ENCODE results near the gene PTPRH. TPM values are rescaled to one million over a fixed set of nuclear protein-coding genes. Genes with fewer than 3 reads are reported as not detected.
"Not testable (repeated sequence)": the region's sequence is repeated elsewhere in the genome, so short reads cannot be mapped to it uniquely, and the experiment has no call there.

Gene PTPRH
- total RNA-seq, 4 donors from 2014 or later: 0.54 to 4.0 (median 1.4) TPM

DNA sequence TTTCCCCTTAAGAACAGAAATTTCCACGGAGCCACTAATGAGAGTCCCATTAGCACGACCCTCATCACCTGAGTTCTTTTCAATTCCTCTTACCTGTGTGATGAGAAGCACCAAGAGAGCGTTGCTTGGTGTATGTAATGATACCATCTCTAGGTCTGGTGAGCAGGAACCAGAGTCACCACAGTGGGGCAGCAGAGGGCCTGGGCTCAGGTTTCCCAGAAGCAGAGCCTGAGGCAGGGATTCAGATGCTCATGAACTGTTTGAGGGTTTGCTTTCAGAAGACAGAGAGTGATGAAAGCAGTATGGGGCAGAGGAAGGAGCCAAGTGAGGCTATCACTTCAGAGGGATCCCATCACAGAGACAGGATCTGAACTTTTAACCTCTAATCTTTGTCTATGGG, 3.1 kb upstream of the PTPRH start:
- ATAC-seq: no peak
- Histone ChIP-seq H3K27me3 (peaks cover 68% of the 10 kb centered on the region), H3K4me3 (no peak overlapping the region), H3K9me3 (peaks cover 0 to 17% (median 0%) of the 10 kb centered on the region in 3 donors), H3K36me3 (no peaks in the 10 kb centered on the region), H3K4me1 (peaks cover 0 to 14% (median 10%) of the 10 kb centered on the region in 3 donors), H3K27ac (no peak overlapping the region)
- WGBS, 2 donors (ENCODE audit: low coverage in 1 of 2): 56 to 85% methylated on average over 1 to 3 of the region's 3 CpGs
- TF ChIP-seq POLR2AphosphoS5 (IDR thresholded peaks at IDR 0.05): no peak
- TF ChIP-seq, protein P1, sequence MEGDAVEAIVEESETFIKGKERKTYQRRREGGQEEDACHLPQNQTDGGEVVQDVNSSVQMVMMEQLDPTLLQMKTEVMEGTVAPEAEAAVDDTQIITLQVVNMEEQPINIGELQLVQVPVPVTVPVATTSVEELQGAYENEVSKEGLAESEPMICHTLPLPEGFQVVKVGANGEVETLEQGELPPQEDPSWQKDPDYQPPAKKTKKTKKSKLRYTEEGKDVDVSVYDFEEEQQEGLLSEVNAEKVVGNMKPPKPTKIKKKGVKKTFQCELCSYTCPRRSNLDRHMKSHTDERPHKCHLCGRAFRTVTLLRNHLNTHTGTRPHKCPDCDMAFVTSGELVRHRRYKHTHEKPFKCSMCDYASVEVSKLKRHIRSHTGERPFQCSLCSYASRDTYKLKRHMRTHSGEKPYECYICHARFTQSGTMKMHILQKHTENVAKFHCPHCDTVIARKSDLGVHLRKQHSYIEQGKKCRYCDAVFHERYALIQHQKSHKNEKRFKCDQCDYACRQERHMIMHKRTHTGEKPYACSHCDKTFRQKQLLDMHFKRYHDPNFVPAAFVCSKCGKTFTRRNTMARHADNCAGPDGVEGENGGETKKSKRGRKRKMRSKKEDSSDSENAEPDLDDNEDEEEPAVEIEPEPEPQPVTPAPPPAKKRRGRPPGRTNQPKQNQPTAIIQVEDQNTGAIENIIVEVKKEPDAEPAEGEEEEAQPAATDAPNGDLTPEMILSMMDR (IDR thresholded peaks at IDR 0.05): peak in 1 of 4 experiments; percentile 7
- no peak for TF ChIP-seq POLR2A (IDR thresholded peaks at IDR 0.05)

DNA sequence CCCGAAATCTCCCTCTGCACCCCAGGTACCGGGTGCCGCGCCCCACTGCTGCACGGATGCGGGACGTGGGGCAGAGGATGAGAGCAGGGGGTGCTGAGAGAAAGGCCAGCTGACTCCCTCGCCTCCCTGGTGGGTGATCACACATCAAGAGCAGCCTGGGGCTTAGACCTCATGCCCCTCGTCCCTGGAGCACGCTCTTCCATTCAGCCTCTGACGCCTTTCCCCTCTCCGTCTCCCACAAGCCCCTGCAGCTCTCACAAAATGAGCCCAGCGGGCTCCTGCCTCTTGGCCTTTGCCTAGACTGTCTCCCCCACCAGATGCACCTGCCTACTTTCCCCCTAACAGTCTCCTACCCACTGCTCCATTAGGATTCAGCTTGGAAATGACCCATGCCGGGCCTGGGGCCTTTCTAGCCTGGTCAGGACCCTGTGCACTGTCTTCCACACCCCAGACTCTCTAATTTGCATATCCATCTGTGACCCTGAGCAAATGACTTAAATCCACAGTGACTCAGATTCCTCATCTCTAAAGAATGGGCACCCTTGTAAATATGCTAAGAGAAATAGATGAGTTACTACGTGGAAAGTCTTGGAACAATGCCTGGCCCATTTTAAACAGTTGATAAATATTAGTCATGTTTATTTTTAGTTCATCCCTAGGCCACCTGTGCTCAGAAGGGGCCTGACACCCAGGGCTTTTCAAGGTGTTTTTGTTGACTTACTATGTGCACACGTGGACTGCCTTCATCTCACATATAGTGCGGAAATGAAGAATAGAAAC, 582 bp upstream of the PTPRH start:
- WGBS, 2 donors (ENCODE audit: low coverage in 1 of 2): 40 to 45% methylated on average over 4 to 11 of the region's 17 CpGs
- Histone ChIP-seq H3K4me3 (no peak overlapping the region), H3K36me3 (no peaks in the 10 kb centered on the region), H3K27me3 (peaks cover 65% of the 10 kb centered on the region), H3K9me3 (peaks cover 0 to 17% (median 0%) of the 10 kb centered on the region in 3 donors), H3K4me1 (peaks cover 0 to 10% (median 6%) of the 10 kb centered on the region in 3 donors), H3K27ac (no peak overlapping the region)
- TF ChIP-seq POLR2A (IDR thresholded peaks at IDR 0.05) (no peak), EP300 (IDR thresholded peaks at IDR 0.05) (no peak), POLR2AphosphoS5 (IDR thresholded peaks at IDR 0.05) (peak; percentile 39)
- TF ChIP-seq, protein P1 (IDR thresholded peaks at IDR 0.05): no peak
- ATAC-seq: no peak

DNA sequence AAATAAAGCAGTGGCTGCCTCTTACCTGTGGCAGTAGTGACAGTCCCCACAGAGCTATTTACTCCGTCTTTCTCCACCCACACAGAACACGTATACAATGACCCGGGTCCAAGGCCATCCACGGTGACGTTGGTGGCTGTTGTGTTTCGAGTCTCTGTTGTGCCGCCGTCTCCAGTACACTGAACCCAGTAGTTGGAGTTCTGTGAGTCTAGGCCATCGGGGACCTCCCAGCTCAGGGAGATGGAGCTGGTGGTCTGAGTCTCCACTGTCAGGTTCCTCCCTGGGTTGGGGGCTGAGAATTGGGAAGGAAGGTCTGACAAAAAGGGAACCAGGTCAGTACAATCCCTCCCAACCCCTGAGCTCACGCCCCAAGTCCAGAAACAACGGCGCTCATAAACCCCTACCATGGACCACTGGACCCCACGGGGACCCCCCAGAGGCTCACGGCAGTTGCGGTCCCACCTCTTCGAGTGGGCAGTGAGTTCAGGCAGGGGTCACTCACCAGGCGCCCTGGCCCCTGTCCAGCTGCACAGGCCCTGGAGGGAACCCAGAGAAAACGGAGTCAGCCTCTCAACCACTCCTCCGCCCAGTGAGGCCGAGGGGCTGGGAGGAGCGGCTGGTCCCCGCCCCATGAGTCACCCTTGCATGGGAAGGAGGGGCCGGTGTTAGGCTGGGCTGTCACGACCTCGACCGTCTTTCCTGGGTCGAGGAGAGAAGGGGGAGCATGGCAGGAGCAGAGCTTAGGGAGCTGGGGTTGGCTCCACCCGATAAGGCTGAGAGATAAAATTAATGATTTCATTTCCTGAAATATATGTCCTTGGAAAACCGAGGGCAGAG, 2.4 kb downstream of the PTPRH start:
- H3K27ac ChIP-seq: no peak overlapping the region
- peak; percentile 96 for ATAC-seq
- peak; percentile 17 for TF ChIP-seq POLR2AphosphoS5 (IDR thresholded peaks at IDR 0.05)
- no peak for TF ChIP-seq EP300 (IDR thresholded peaks at IDR 0.05)
- TF ChIP-seq, protein P1 (IDR thresholded peaks at IDR 0.05): no peak
- no peak for TF ChIP-seq POLR2A (IDR thresholded peaks at IDR 0.05)
- peaks cover 48% of the 10 kb centered on the region for H3K27me3 ChIP-seq
- no peaks in the 10 kb centered on the region for H3K36me3 ChIP-seq
- H3K9me3 ChIP-seq: peaks cover 0 to under 1% (median 0%) of the 10 kb centered on the region in 3 donors
- 37% methylated on average over 10 of the region's 29 CpGs; no CpG with 5 or more reads in 1 of the 2 donors for WGBS, 2 donors (ENCODE audit: low coverage in 1 of 2)
- peaks cover 0 to 10% (median 6%) of the 10 kb centered on the region in 3 donors for H3K4me1 ChIP-seq
- H3K4me3 ChIP-seq: peak overlapping the region in 1 of 2 donors; percentile 22

DNA sequence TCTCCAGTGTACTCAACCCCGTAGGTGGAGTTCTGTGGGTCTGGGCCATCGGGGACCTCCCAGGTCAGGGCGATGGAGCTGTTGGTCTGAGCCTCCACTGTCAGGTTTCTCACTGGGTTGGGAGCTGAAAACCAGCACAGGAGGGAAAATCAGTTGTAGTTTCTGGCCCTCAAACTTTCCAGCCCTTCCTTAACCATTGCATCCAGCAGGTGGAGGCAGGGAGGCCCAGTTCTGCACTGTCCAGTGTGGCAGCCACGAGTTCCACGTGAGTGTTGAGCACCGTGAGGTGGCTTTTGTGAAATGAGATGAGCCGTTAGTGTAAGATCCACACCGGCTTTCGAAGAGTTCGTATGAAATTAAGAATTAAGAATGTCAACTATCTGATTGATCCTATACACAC, 7.1 kb downstream of the PTPRH start:
- H3K4me3 ChIP-seq, H3K27ac ChIP-seq, ATAC-seq, H3K4me1 ChIP-seq, H3K36me3 ChIP-seq, H3K9me3 ChIP-seq: not testable (repeated sequence)
- peaks cover 73% of the 10 kb centered on the region for H3K27me3 ChIP-seq
- 59% methylated on average over 5 of the region's 10 CpGs; no CpG with 5 or more reads in 1 of the 2 donors for WGBS, 2 donors (ENCODE audit: low coverage in 1 of 2)

DNA sequence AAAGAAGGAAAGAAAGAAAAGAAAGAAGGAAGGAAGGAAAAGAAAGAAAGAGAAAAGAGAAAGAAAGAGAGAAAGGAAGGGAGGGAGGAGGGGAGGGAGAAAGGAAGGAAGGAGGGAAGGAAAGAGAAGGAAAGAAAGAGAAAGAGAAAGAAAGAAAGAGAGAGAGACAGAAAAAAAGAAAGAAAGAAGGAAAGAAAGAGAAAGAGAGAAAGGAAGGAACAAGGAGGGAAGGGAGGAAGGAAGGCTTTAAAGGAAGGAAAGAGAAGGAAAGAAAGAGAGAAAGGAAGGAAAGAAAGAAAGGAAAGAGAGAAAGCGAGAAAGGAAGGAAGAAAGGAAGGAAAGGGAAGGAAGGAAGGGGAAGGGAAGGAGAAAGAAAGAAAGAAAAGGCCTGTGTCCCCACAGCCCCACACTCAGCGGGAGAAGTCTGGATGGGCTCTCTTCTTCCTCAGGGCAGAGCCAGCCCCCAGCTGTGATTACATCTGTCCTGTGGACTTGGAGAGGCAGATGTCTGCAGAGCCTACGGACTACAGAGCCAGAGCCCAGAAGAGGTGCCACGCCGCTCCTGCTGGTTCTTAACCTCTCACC, 9.6 kb downstream of the PTPRH start:
- no peaks in the 10 kb centered on the region for H3K4me1 ChIP-seq
- no peaks in the 10 kb centered on the region for H3K36me3 ChIP-seq
- no peaks in the 10 kb centered on the region for H3K9me3 ChIP-seq
- no peak overlapping the region for H3K4me3 ChIP-seq
- TF ChIP-seq POLR2AphosphoS5 (IDR thresholded peaks at IDR 0.05) (no peak), POLR2A (IDR thresholded peaks at IDR 0.05) (no peak), EP300 (IDR thresholded peaks at IDR 0.05) (no peak)
- TF ChIP-seq, protein P1 (IDR thresholded peaks at IDR 0.05): no peak
- H3K27me3 ChIP-seq: peaks cover 60% of the 10 kb centered on the region
- H3K27ac ChIP-seq: no peak overlapping the region
- 40 to 59% methylated on average over 1 to 5 of the region's 5 CpGs for WGBS, 2 donors (ENCODE audit: low coverage in 1 of 2)
- ATAC-seq: no peak

All from gastroesophageal sphincter (tissue), 4 donors.